DND-41 (cell line): ENCODE measurements around the gene CNOT1.
"Not testable (repeated sequence)": the region's sequence is repeated elsewhere in the genome, so short reads cannot be mapped to it uniquely, and the experiment has no call there.

Experiments used
- ATAC-seq: fragments of 200-7000 bp; cut with Tn5 transposase; 3 replicates; pipeline ENCODE4 v1.9.1; 2021; ENCODE audit warnings: low read depth; ENCODE audit not compliant: insufficient read depth
- DNase-seq: peaks from one replicate; pipeline ENCODE4 v3.0.0-alpha.2; 2020
- H2AFZ ChIP-seq: 2 replicates; pipeline ENCODE4 v1.6.0; 2012; ENCODE audit warnings: low read depth, low read length
- H3K27ac ChIP-seq: 2 replicates; pipeline ENCODE4 v1.5.1; 2012; ENCODE audit warnings: low read length, inconsistent platforms
- H3K27me3 ChIP-seq: fragments of 200-600 bp; sonication (generic); 2 replicates; pipeline ENCODE4 v1.6.0; 2012; ENCODE audit warnings: low read length, mild to moderate bottlenecking, inconsistent platforms; ENCODE audit not compliant: insufficient read depth, poor library complexity
- H3K36me3 ChIP-seq: 2 replicates; pipeline ENCODE4 v1.5.1; 2012; ENCODE audit warnings: low read length, inconsistent platforms; ENCODE audit not compliant: insufficient read depth
- H3K4me1 ChIP-seq: 2 replicates; pipeline ENCODE4 v1.5.1; 2012; ENCODE audit warnings: mild to moderate bottlenecking, low read length; ENCODE audit not compliant: insufficient read depth
- H3K4me2 ChIP-seq: 2 replicates; pipeline ENCODE4 v1.6.0; 2012; ENCODE audit warnings: mild to moderate bottlenecking, moderate library complexity, low read length, inconsistent platforms; ENCODE audit not compliant: insufficient read depth
- H3K4me3 ChIP-seq, 2 experiments: fragments of 200-600 bp in 1 of 2; shearing (Covaris generic) in 1 of 2; 2 replicates each; pipeline ENCODE4 v1.5.1; 2012 to 2016; ENCODE audit warnings: inconsistent platforms in 2 of 2, low read length in 2 of 2, mild to moderate bottlenecking in 2 of 2, low read depth in 1 of 2, moderate library complexity in 1 of 2
- H3K79me2 ChIP-seq: 2 replicates; pipeline ENCODE4 v1.6.0; 2012; ENCODE audit warnings: low read length, inconsistent platforms; ENCODE audit not compliant: insufficient read depth
- H3K9ac ChIP-seq: 2 replicates; pipeline ENCODE4 v1.6.0; 2012; ENCODE audit warnings: low read depth, mild to moderate bottlenecking, inconsistent platforms, low read length, moderate library complexity
- H3K9me3 ChIP-seq: 2 replicates; pipeline ENCODE4 v1.5.1; 2012; ENCODE audit warnings: low read length, moderate library complexity, mild to moderate bottlenecking, inconsistent platforms; ENCODE audit not compliant: insufficient read depth, severe bottlenecking
- H4K20me1 ChIP-seq: 2 replicates; pipeline ENCODE4 v1.6.0; 2012; ENCODE audit warnings: low read length; ENCODE audit not compliant: insufficient read depth
- CTCF ChIP-seq: IDR thresholded peaks from 2 replicates; pipeline ENCODE4 v1.5.1; 2012; ENCODE audit warnings: borderline replicate concordance, low read length, moderate library complexity, mild to moderate bottlenecking; ENCODE audit not compliant: poor library complexity, severe bottlenecking; ENCODE audit errors: extremely low read depth
- EZH2 ChIP-seq: IDR thresholded peaks from 3 replicates; pipeline ENCODE4 v1.6.1; 2012; ENCODE audit warnings: borderline replicate concordance, low read depth, mild to moderate bottlenecking, moderate library complexity, low read length, inconsistent platforms; ENCODE audit not compliant: severe bottlenecking

The CNOT1 gene

DNA sequence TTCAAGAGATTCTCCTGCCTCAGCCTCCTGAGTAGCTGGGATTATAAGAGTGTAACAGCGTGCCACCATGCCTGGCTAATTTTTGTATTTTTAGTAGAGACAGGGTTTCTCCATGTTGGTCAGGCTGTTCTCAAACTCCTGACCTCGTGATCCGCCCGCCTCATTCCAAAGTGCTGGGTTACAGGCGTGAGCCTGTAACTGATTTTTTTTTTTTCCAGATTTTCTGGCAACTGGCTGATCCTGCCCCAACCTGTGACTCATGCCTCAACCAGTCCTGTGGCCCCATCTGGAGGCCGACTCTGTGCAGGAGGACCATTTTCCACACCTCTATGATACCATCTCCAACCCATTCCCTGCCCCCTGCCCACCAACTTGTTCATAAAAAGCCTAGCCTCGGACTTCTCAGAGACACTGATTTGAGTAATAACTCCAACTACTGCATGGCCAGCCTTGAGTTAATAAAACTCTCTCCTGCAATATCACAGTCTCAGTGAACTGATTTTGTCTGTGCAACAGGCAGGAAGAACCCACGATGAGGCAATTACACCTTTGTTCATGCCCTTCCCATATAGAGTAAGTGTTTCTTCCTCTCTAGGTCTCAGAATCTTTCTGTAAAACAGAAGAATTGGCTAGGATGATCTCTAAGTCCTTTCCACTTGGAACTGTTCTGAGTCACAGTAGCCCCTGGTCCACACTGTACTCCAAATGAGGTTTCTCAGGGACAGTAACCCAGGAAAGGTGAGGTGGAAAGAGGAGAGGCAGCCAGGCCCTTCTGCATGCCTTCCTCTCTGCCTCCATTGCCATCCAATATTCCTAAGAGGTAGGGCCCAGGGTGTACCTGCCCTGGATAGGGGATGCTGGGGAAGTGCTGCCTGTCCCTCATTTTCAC is 8.8 kb upstream of the CNOT1 start:
- TF ChIP-seq EZH2 (no peak), CTCF (no peak)
- H3K4me2 ChIP-seq, result no peak overlapping the region
- no peaks in the 10 kb centered on the region for H3K27me3 ChIP-seq
- H2AFZ ChIP-seq, result no peak overlapping the region
- H3K9ac ChIP-seq, result no peak overlapping the region
- no peaks in the 10 kb centered on the region for H3K36me3 ChIP-seq
- no peak for ATAC-seq
- no peaks in the 10 kb centered on the region for H3K9me3 ChIP-seq
- H3K27ac ChIP-seq, result no peak overlapping the region
- H4K20me1 ChIP-seq, result no peaks in the 10 kb centered on the region
- no peaks in the 10 kb centered on the region for H3K4me1 ChIP-seq
- no peak overlapping the region for H3K4me3 ChIP-seq
- DNase-seq, result no peak
- no peaks in the 10 kb centered on the region for H3K79me2 ChIP-seq

DNA sequence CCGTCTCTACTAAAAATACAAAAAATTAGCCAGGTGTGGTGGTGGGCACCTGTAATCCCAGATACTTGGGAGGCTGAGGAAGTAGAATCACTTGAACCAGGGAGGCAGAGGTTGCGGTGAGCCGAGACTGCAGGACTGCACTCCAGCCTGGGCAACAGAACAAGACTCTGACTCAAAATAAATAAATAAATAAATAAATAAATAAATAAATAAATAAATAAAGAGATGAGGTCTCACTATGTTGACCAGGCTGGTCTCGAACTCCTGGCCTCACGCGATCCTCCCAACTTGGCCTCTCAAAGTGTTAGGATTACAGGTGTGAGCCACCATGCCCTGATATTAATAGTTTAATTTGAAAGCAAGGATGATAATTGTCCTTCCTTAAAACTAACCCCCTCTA is 7.4 kb upstream of the CNOT1 start:
- H3K9ac ChIP-seq, H3K27me3 ChIP-seq, H3K36me3 ChIP-seq, H3K4me1 ChIP-seq, H4K20me1 ChIP-seq, H3K4me2 ChIP-seq, H3K79me2 ChIP-seq, H3K4me3 ChIP-seq, DNase-seq, H3K27ac ChIP-seq, H2AFZ ChIP-seq, ATAC-seq, H3K9me3 ChIP-seq: not testable (repeated sequence)

- no peak overlapping the region for H3K27ac ChIP-seq
- ATAC-seq, result no peak
- no peaks in the 10 kb centered on the region for H4K20me1 ChIP-seq
- no peaks in the 10 kb centered on the region for H3K27me3 ChIP-seq
- no peak overlapping the region for H3K4me3 ChIP-seq
- H3K4me2 ChIP-seq, result no peak overlapping the region
- no peaks in the 10 kb centered on the region for H3K36me3 ChIP-seq
- H2AFZ ChIP-seq, result no peak overlapping the region
- no peaks in the 10 kb centered on the region for H3K9me3 ChIP-seq
- no peaks in the 10 kb centered on the region; the same call in 1 of the 2 replicates for H3K4me1 ChIP-seq
- no peak overlapping the region for H3K9ac ChIP-seq
- H3K79me2 ChIP-seq, result no peaks in the 10 kb centered on the region
- DNase-seq, result no peak
- TF ChIP-seq CTCF (no peak), EZH2 (no peak)
Measured at GRCh38 chr16:58636466-58636865, 6.8 kb upstream of the CNOT1 start.

- no peak overlapping the region for H3K4me3 ChIP-seq
- TF ChIP-seq EZH2, result no peak
- TF ChIP-seq CTCF, result no peak
- no peak overlapping the region; the same call in 1 of the 2 replicates for H2AFZ ChIP-seq
- H4K20me1 ChIP-seq, result no peaks in the 10 kb centered on the region
- H3K27me3 ChIP-seq, result no peaks in the 10 kb centered on the region
- peaks cover 4% of the 10 kb centered on the region for H3K4me1 ChIP-seq
- no peak for ATAC-seq
- no peaks in the 10 kb centered on the region for H3K79me2 ChIP-seq
- H3K9me3 ChIP-seq, result no peaks in the 10 kb centered on the region
- no peak overlapping the region for H3K9ac ChIP-seq
- H3K27ac ChIP-seq, result no peak overlapping the region
- H3K36me3 ChIP-seq, result no peaks in the 10 kb centered on the region
- DNase-seq, result no peak
- H3K4me2 ChIP-seq, result no peak overlapping the region
Measured at GRCh38 chr16:58635502-58635901, 5.9 kb upstream of the CNOT1 start.
